ENCODE data around the gene FAHD2A.

Gene FAHD2A, protein sequence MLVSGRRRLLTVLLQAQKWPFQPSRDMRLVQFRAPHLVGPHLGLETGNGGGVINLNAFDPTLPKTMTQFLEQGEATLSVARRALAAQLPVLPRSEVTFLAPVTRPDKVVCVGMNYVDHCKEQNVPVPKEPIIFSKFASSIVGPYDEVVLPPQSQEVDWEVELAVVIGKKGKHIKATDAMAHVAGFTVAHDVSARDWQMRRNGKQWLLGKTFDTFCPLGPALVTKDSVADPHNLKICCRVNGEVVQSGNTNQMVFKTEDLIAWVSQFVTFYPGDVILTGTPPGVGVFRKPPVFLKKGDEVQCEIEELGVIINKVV

DNA sequence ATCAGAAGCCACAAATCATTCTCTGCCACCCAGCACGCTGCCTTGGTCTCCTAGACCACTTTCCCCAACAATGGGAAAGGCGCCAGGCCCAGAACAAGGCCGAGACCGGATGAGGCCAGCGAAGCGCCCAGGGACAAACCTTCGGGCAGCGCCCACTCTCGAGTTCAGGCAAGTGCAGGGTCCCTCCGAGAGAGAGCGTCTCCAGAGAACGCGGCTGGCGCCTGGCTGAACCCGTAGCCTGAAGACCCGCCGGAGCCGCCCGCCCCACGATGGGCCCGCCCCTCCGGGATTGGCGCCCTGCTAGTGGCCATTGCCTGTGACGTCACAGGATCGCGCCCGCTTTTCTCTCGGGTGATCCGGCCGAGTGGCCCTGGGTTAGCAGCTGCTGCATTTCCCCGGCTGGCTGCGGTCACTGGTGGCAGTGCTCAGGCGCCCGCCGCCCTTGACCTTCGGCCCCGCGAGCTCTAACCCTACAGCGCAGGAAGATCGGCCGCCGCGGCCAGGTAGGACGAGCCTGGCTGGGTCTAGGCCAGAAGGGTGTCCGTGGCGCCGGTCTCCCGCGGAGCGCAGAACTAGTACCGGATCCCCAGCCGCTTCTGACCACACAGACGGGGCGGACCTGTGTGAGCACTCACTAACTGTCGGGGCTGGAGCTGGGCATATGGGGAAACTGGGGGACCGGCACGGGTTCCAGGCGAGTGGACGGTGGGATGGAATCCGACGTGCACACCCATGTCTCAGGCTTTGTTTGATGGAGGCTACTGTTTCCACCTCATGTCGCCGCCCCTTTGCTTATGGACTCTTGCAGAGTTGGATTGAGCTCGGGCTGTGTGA, at the start of gene FAHD2A:
FAHD2A (plus strand) TSS at position 339 of the 834 bp plus-strand sequence. CDS start 2,851 bp downstream, outside the sequence.
- peak within 1 kb of the TSS; percentile 89 for H3K4me3 ChIP-seq (ENCODE audit: severe bottlenecking)
- H3K27ac ChIP-seq (ENCODE audit: poor library complexity, severe bottlenecking) = peak within 1 kb of the TSS; percentile 19
- no peaks in the 10 kb centered on the region for H3K4me1 ChIP-seq (ENCODE audit: insufficient read depth, poor library complexity, severe bottlenecking)
- TF ChIP-seq, protein P1, sequence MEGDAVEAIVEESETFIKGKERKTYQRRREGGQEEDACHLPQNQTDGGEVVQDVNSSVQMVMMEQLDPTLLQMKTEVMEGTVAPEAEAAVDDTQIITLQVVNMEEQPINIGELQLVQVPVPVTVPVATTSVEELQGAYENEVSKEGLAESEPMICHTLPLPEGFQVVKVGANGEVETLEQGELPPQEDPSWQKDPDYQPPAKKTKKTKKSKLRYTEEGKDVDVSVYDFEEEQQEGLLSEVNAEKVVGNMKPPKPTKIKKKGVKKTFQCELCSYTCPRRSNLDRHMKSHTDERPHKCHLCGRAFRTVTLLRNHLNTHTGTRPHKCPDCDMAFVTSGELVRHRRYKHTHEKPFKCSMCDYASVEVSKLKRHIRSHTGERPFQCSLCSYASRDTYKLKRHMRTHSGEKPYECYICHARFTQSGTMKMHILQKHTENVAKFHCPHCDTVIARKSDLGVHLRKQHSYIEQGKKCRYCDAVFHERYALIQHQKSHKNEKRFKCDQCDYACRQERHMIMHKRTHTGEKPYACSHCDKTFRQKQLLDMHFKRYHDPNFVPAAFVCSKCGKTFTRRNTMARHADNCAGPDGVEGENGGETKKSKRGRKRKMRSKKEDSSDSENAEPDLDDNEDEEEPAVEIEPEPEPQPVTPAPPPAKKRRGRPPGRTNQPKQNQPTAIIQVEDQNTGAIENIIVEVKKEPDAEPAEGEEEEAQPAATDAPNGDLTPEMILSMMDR (IDR thresholded peaks at IDR 0.05; ENCODE audit: poor library complexity, severe bottlenecking) = no peak
- peaks cover 6% of the 10 kb centered on the region for H3K36me3 ChIP-seq (ENCODE audit: low read depth)
- H3K27me3 ChIP-seq (ENCODE audit: insufficient read depth, poor library complexity, severe bottlenecking) = no peaks in the 10 kb centered on the region
- no peaks in the 10 kb centered on the region for H3K9me3 ChIP-seq (ENCODE audit: severe bottlenecking)
- DNase-seq (ENCODE audit: low spot score) (peak; percentile 94), ATAC-seq (ENCODE audit: low read depth) (peak; percentile 90)

DNA sequence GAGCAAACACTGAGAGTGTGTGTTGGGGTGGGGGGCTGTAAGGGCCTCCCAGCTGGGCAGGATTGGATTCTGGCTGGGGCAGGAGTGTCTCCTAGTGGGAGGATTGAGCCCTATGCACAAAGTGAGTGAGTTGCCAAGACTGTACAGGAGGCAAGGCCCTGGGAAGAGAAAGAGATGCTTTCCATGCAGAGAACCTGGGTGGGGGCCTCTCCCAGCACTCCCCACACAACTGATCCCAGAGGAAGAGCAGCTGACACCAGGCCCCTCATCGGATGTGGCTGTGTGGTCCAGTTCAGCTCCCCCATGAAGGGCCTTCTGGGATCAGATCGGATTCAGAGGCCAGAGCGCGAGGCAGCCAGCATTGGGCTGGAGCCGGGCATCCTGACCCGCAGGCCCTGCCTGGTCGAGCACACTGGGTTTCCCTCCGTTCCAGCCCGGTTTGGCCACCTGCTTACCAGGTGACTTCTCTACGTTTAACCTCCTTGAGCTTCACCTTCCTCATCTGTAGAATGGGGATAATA, 49.4 kb upstream of the FAHD2A start:
- TF ChIP-seq, protein P1 (IDR thresholded peaks at IDR 0.05; ENCODE audit: poor library complexity, severe bottlenecking) = no peak
- no peak overlapping the region for H3K27ac ChIP-seq (ENCODE audit: poor library complexity, severe bottlenecking)
- H3K27me3 ChIP-seq (ENCODE audit: insufficient read depth, poor library complexity, severe bottlenecking) = no peaks in the 10 kb centered on the region
- H3K4me1 ChIP-seq (ENCODE audit: insufficient read depth, poor library complexity, severe bottlenecking) = no peaks in the 10 kb centered on the region
- no peaks in the 10 kb centered on the region for H3K9me3 ChIP-seq (ENCODE audit: severe bottlenecking)
- ATAC-seq (ENCODE audit: low read depth) (no peak), DNase-seq (ENCODE audit: low spot score) (peak; percentile 49)
- H3K36me3 ChIP-seq (ENCODE audit: low read depth) = no peaks in the 10 kb centered on the region
- no peak overlapping the region for H3K4me3 ChIP-seq (ENCODE audit: severe bottlenecking)

DNA sequence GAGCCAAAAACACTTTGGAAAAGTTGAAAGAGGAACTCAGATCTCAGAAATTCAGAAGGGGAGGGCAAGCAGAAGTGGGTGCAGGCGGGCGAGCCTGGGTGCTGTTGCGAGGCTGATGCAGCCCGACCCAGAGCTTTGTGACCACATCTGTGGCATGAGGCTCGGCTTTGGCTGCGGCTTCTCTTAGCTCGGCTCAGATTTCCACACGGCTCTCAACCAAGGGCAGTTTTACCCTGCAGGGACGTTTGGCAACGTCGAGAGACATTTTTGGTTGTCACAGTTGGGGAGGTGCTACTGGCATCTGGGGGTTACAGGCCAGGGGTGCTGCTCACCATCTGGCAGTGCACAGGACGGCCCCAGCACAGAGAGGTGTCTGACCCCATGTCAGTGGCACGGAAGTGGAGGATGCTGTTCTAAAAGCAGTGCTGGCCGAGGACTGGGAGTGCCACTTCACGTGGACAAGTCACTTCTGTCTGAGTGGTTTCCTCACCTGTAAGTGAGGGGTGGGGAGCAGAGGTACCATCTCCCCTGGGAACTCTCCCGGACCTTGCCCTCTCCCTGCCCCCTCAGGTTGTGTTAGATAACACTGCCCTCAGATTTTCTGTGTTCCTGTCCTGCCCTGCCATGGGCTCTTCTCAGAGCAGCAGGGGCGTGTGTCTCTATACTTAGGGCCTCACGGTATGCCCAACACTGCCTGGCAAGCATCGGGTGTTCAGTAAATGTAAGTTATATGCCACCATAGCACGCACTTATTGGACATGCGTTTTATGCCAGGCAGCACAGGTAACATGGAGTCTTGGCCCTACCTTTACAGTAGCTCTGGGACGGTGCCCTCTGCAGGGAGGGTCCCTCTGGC, 48.7 kb upstream of the FAHD2A start:
- no peaks in the 10 kb centered on the region for H3K36me3 ChIP-seq (ENCODE audit: low read depth)
- H3K9me3 ChIP-seq (ENCODE audit: severe bottlenecking) = no peaks in the 10 kb centered on the region
- H3K27ac ChIP-seq (ENCODE audit: poor library complexity, severe bottlenecking) = no peak overlapping the region
- H3K27me3 ChIP-seq (ENCODE audit: insufficient read depth, poor library complexity, severe bottlenecking) = no peaks in the 10 kb centered on the region
- no peak for ATAC-seq (ENCODE audit: low read depth)
- TF ChIP-seq, protein P1 (IDR thresholded peaks at IDR 0.05; ENCODE audit: poor library complexity, severe bottlenecking) = no peak
- no peak overlapping the region for H3K4me3 ChIP-seq (ENCODE audit: severe bottlenecking)
- DNase-seq (ENCODE audit: low spot score) = peak; percentile 44
- no peaks in the 10 kb centered on the region for H3K4me1 ChIP-seq (ENCODE audit: insufficient read depth, poor library complexity, severe bottlenecking)

DNA sequence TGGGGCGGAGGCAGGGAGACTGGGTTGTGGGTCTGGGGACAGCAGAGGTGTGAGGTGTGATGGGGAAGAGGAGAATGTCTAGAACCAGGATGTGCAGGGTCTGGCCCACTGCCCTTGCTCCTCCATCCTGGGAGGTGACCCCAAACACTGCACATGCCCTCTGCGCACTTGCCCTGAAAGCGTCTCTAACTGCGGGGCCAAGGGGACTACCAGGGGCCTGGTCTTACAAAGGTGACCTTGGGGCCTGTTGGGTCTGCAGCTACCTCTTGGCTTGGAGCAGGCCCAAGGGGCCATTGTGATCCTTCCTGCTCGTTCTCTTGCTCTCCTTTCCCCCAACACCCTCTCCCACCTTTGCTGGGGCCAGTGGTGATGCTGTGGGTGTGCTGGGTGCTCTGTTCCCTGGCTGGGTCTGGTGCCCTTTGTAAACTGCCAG, 48.0 kb upstream of the FAHD2A start:
- no peaks in the 10 kb centered on the region for H3K27me3 ChIP-seq (ENCODE audit: insufficient read depth, poor library complexity, severe bottlenecking)
- H3K9me3 ChIP-seq (ENCODE audit: severe bottlenecking) = no peaks in the 10 kb centered on the region
- no peaks in the 10 kb centered on the region for H3K36me3 ChIP-seq (ENCODE audit: low read depth)
- no peak overlapping the region for H3K27ac ChIP-seq (ENCODE audit: poor library complexity, severe bottlenecking)
- no peak for ATAC-seq (ENCODE audit: low read depth)
- no peak overlapping the region for H3K4me3 ChIP-seq (ENCODE audit: severe bottlenecking)
- no peak for DNase-seq (ENCODE audit: low spot score)
- H3K4me1 ChIP-seq (ENCODE audit: insufficient read depth, poor library complexity, severe bottlenecking) = no peaks in the 10 kb centered on the region
- TF ChIP-seq, protein P1 (IDR thresholded peaks at IDR 0.05; ENCODE audit: poor library complexity, severe bottlenecking) = no peak

Measured in RWPE2 (cell line).